GM19467 (cell line): ENCODE data around the gene DPCD.
"Not testable (repeated sequence)": the region's sequence is repeated elsewhere in the genome, so short reads cannot be mapped to it uniquely, and the experiment has no call there.

Experiments used
- ATAC-seq: cut with Tn5 transposase; IDR thresholded peaks from one replicate; pipeline ENCODE4 v1.9.1; 2021; ENCODE audit warnings: mild to moderate bottlenecking, moderate library complexity; ENCODE audit not compliant: unreplicated experiment

DPCD gene

GRCh38 chr10:101617102-101617823, 29.1 kb downstream of the DPCD start:
- no peak for ATAC-seq

- no peak for ATAC-seq
Measured at GRCh38 chr10:101617824-101618568, 29.9 kb downstream of the DPCD start.

- ATAC-seq: no peak
Measured at GRCh38 chr10:101618871-101619270, 30.8 kb downstream of the DPCD start.

GRCh38 chr10:101619983-101620382, 31.9 kb downstream of the DPCD start:
- no peak for ATAC-seq

- no peak for ATAC-seq
Measured at GRCh38 chr10:101623528-101623927, 35.4 kb downstream of the DPCD start.

GRCh38 chr10:101624526-101625102, 36.5 kb downstream of the DPCD start:
- ATAC-seq: no peak

- ATAC-seq: no peak
Measured at GRCh38 chr10:101625821-101626412, 37.8 kb downstream of the DPCD start.

- ATAC-seq: no peak
Measured at GRCh38 chr10:101629837-101630632, 41.9 kb downstream of the DPCD start.

- no peak for ATAC-seq
Measured at GRCh38 chr10:101630633-101630920, 42.5 kb downstream of the DPCD start.

GRCh38 chr10:101631821-101632475, 43.8 kb downstream of the DPCD start:
- no peak for ATAC-seq

- ATAC-seq: not testable (repeated sequence)
Measured at GRCh38 chr10:101633510-101633909, 45.4 kb downstream of the DPCD start.

GRCh38 chr10:101639141-101639900, 51.2 kb downstream of the DPCD start:
- no peak for ATAC-seq

GRCh38 chr10:101643546-101643945, 55.4 kb downstream of the DPCD start:
- ATAC-seq: no peak

GRCh38 chr10:101644002-101644401, 55.9 kb downstream of the DPCD start:
- ATAC-seq: no peak

- no peak for ATAC-seq
Measured at GRCh38 chr10:101645659-101646058, 57.5 kb downstream of the DPCD start.

- no peak for ATAC-seq
Measured at GRCh38 chr10:101646364-101646763, 58.2 kb downstream of the DPCD start.

- ATAC-seq: no peak
Measured at GRCh38 chr10:101647255-101647654, 59.1 kb downstream of the DPCD start.

- ATAC-seq: no peak
Measured at GRCh38 chr10:101649525-101650085, 61.5 kb downstream of the DPCD start.

GRCh38 chr10:101650863-101651262, 62.7 kb downstream of the DPCD start:
- ATAC-seq: no peak
